RWPE2 (cell line): Measurements from ENCODE around the gene PROSER1.

ENCODE experiments used
- ATAC-seq: fragments of 200-7000 bp; cut with Tn5 transposase; 3 replicates; pipeline ENCODE4 v1.9.1; 2021; ENCODE audit warnings: low read depth
- DNase-seq: peaks from one replicate; pipeline ENCODE4 v3.0.0-alpha.2; 2020; ENCODE audit warnings: low spot score
- H3K27ac ChIP-seq: fragments of 450-650 bp; 2 replicates; pipeline ENCODE4 v1.5.1; 2017; ENCODE audit warnings: mild to moderate bottlenecking; ENCODE audit not compliant: poor library complexity, severe bottlenecking
- H3K27me3 ChIP-seq: fragments of 250-450 bp; sonication (Bioruptor Pico); 2 replicates; pipeline ENCODE4 v1.5.1; 2021; ENCODE audit warnings: mild to moderate bottlenecking, moderate library complexity; ENCODE audit not compliant: insufficient read depth, poor library complexity, severe bottlenecking
- H3K36me3 ChIP-seq: fragments of 250-450 bp; sonication (Bioruptor Pico); 2 replicates; pipeline ENCODE4 v1.5.1; 2020; ENCODE audit warnings: low read depth, mild to moderate bottlenecking, moderate library complexity
- H3K4me1 ChIP-seq: fragments of 250-450 bp; sonication (Bioruptor Pico); 2 replicates; pipeline ENCODE4 v1.5.1; 2021; ENCODE audit warnings: mild to moderate bottlenecking, moderate library complexity; ENCODE audit not compliant: insufficient read depth, poor library complexity, severe bottlenecking
- H3K4me3 ChIP-seq: fragments of 250-450 bp; sonication (Bioruptor Pico); 2 replicates; pipeline ENCODE4 v1.5.1; 2021; ENCODE audit warnings: mild to moderate bottlenecking, moderate library complexity; ENCODE audit not compliant: severe bottlenecking
- H3K9me3 ChIP-seq: fragments of 250-450 bp; sonication (Bioruptor Pico); 2 replicates; pipeline ENCODE4 v1.5.1; 2021; ENCODE audit warnings: mild to moderate bottlenecking, moderate library complexity; ENCODE audit not compliant: severe bottlenecking
- TF ChIP-seq, protein P1 (sequence below): fragments of 450-650 bp; IDR thresholded peaks from one replicate; pipeline ENCODE4 v1.5.1; 2017; ENCODE audit warnings: mild to moderate bottlenecking, moderate library complexity; ENCODE audit not compliant: poor library complexity, severe bottlenecking

The PROSER1 gene

DNA sequence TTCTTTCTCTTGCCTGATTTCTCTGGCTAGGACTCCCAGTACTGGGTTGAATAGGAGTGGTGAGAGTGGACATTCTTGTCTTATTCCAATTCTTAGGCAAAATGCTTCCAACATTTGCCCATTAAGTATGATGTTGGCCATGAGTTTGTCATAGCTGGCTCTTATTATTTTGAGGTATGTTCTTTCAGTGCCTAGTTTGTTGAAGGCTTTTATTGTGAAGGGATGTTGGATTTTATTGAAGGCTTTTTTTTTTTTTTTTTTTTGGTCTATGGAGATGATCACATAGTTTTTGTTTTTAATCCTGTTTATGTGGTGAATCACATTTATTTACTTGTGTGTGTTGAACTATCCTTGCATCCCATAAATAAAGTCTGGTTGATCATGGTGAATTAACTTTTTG lies 20.2 kb upstream of the PROSER1 start:
- TF ChIP-seq, protein P1, sequence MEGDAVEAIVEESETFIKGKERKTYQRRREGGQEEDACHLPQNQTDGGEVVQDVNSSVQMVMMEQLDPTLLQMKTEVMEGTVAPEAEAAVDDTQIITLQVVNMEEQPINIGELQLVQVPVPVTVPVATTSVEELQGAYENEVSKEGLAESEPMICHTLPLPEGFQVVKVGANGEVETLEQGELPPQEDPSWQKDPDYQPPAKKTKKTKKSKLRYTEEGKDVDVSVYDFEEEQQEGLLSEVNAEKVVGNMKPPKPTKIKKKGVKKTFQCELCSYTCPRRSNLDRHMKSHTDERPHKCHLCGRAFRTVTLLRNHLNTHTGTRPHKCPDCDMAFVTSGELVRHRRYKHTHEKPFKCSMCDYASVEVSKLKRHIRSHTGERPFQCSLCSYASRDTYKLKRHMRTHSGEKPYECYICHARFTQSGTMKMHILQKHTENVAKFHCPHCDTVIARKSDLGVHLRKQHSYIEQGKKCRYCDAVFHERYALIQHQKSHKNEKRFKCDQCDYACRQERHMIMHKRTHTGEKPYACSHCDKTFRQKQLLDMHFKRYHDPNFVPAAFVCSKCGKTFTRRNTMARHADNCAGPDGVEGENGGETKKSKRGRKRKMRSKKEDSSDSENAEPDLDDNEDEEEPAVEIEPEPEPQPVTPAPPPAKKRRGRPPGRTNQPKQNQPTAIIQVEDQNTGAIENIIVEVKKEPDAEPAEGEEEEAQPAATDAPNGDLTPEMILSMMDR = no peak
- H3K9me3 ChIP-seq = no peaks in the 10 kb centered on the region
- H3K27ac ChIP-seq = no peak overlapping the region
- no peaks in the 10 kb centered on the region for H3K4me1 ChIP-seq
- DNase-seq = no peak
- H3K36me3 ChIP-seq = no peaks in the 10 kb centered on the region
- H3K4me3 ChIP-seq = no peak overlapping the region
- no peak for ATAC-seq
- H3K27me3 ChIP-seq = no peaks in the 10 kb centered on the region

DNA sequence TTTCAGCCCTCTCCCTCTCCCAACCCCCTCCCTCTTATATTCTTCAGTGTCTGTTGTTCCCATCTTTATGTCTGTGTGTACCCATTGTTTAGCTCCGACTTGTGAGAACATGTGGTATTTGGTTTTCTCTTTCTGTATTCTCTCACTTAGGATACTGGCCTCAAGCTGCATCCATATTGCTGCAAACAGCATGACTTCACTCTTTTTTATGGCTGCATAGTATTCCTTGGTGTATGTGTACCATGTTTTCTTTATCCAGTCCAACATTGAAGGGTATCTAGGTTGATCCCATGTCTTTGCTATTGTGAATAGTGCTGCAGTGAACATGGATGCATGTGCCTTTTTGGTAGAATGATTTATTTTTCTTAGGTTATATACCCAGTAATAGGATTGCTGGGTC lies 18.1 kb upstream of the PROSER1 start:
- ATAC-seq (no peak), DNase-seq (no peak)
- no peak overlapping the region for H3K4me3 ChIP-seq
- TF ChIP-seq, protein P1 = no peak
- no peak overlapping the region for H3K27ac ChIP-seq
- H3K27me3 ChIP-seq = no peaks in the 10 kb centered on the region
- H3K4me1 ChIP-seq = no peaks in the 10 kb centered on the region
- no peaks in the 10 kb centered on the region for H3K9me3 ChIP-seq
- H3K36me3 ChIP-seq = no peaks in the 10 kb centered on the region

DNA sequence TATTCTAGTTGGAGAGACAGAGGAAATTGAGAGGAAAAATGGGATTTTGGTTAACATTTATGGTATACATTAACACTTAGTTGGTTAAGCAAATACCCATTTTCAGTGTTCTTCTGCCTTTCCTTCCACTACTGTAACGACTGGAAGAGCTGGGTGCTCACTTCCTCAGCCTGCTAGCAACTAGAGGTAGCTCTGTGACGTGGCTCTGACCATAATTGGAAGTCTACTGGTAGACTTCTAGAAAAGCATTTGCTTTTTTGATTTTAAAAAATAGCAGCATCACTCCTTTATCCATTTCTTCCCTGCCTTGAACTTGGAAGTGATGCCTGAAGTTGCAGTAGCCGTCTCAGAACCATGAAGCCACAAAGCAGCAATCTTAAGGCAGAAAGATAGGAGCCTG lies 16.2 kb upstream of the PROSER1 start:
- TF ChIP-seq, protein P1 = no peak
- DNase-seq (no peak), ATAC-seq (no peak)
- Histone ChIP-seq H3K4me1 (no peaks in the 10 kb centered on the region), H3K9me3 (no peaks in the 10 kb centered on the region), H3K36me3 (peaks cover 5% of the 10 kb centered on the region; the same call in 1 of the 2 replicates), H3K27ac (no peak overlapping the region), H3K27me3 (no peaks in the 10 kb centered on the region), H3K4me3 (no peak overlapping the region)

DNA sequence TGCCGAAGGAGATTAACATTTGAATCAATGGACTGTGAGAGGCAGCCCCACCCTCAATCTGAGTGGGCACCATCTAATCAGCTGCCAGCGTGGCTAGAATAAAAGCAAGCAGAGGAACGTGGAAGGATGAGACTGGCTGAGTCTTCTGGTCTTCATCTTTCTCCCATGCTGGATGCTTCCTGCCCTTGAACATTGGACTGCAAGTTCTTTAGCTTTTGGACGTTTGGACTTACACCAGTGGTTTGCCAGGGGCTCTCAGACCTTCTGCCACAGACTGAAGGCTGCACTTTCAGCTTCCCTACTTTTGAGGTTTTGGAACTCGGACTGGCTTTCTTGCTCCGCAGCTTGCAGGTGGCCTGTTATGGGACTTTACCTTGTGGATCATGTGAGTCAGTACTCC lies 15.1 kb upstream of the PROSER1 start:
- H3K4me3 ChIP-seq = no peak overlapping the region
- no peak overlapping the region for H3K27ac ChIP-seq
- H3K4me1 ChIP-seq = no peaks in the 10 kb centered on the region
- ATAC-seq = no peak
- TF ChIP-seq, protein P1 = no peak
- H3K36me3 ChIP-seq = peaks cover 5% of the 10 kb centered on the region; the same call in 1 of the 2 replicates
- no peak for DNase-seq
- no peaks in the 10 kb centered on the region for H3K27me3 ChIP-seq
- no peaks in the 10 kb centered on the region for H3K9me3 ChIP-seq

DNA sequence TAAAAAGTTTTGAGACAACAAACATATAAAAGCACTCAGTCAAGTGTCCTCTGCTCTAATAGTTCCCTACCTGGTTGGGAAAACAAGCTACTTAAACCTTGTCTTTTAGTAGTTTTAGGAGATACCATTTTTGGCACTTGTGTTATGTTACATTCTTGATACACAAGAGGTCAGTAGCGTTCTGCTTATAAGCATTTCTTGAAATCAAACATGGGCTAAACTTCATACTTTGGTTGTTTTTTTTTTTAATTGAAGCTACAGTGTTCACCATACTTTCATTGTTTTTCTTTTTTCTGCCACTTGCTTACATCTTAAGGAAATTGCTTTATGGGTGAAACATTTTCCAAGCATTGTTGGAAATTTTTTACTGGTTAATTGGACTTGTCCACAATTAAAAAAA lies 13.3 kb upstream of the PROSER1 start:
- H3K36me3 ChIP-seq = peaks cover 13% of the 10 kb centered on the region
- ATAC-seq (no peak), DNase-seq (no peak)
- H3K4me3 ChIP-seq = no peak overlapping the region
- H3K4me1 ChIP-seq = no peaks in the 10 kb centered on the region
- H3K27me3 ChIP-seq = no peaks in the 10 kb centered on the region
- no peak overlapping the region for H3K27ac ChIP-seq
- TF ChIP-seq, protein P1 = peak; percentile 56
- no peaks in the 10 kb centered on the region for H3K9me3 ChIP-seq
